Measurements from ENCODE around the gene CDH2. TPM values are rescaled to one million over a fixed set of nuclear protein-coding genes. Genes with fewer than 3 reads are reported as not detected.

Gene CDH2
- total RNA-seq, 1 experiment from 2014 or later: not detected

- DNase-seq (ENCODE audit: low spot score): no peak
Measured at GRCh38 chr18:27996801-27997272, 180.1 kb downstream of the CDH2 start.

- no peak for DNase-seq (ENCODE audit: low spot score)
Measured at GRCh38 chr18:27995770-27996502, 181.0 kb downstream of the CDH2 start.

GRCh38 chr18:27994571-27994970, 182.4 kb downstream of the CDH2 start:
- DNase-seq (ENCODE audit: low spot score): no peak

GRCh38 chr18:27991391-27991790, 185.5 kb downstream of the CDH2 start:
- no peak for DNase-seq (ENCODE audit: low spot score)

- no peak for DNase-seq (ENCODE audit: low spot score)
Measured at GRCh38 chr18:27985832-27986231, 191.1 kb downstream of the CDH2 start.

DNA sequence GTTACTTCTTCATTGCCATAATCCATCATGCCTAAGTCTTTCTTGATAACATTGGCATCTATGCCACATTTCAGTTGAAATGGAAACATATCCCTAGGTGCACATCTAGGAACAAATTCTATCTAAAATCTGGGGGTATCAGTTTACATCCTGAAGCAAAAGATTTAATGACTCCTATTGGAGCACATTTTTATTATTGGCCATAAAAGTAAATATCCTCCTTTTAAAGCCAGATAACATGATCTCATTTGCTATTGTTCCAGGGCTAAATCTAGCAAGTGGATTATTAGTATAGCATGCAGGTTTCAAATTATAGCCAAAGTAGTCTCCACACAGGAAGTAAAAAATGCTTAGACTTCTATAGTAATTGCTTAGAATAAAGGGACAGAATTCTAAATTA, 193.2 kb downstream of the CDH2 start:
- DNase-seq (ENCODE audit: low spot score): no peak

- no peak for DNase-seq (ENCODE audit: low spot score)
Measured at GRCh38 chr18:27976806-27977408, 200.0 kb downstream of the CDH2 start.

DNA sequence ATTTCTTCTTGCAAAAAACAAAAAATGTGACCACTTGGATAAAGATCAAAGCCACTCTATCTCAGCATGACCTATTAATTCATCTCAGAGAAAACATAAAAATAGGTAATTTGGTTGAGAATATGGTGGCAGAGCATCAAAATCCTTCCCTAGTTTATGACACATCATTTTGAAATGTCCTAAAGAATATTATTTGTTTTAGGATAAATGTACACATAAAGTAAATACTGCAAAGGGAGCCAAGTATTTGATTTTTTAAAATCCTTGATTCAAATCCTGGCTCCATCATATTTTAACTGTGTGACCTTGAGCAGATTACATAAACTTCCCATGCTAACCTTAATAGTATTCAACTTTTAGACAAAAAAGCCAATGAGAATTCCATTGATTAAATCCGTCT, 206.6 kb downstream of the CDH2 start:
- DNase-seq (ENCODE audit: low spot score): no peak

GRCh38 chr18:27969206-27969605, 207.7 kb downstream of the CDH2 start:
- DNase-seq (ENCODE audit: low spot score): no peak

GRCh38 chr18:27967913-27968824, 208.8 kb downstream of the CDH2 start:
- DNase-seq (ENCODE audit: low spot score): no peak

DNA sequence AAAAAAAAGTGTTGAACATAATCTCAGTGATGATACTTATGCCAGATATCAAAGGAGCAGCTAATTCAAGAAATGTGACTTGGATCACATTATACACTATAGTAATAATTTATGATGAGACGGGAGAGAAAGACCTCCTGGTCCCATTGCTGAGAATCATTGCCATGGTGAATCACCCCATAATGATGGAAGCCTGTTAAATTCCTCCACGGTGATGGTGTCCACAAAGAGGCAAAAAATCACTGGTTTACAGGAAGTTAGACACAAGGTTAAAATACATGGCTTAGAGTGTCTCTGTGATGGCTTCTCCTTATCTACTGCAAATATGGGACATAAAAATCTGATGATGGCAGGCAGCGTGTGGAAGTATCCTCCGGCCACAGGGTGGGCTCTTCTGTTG, 210.0 kb downstream of the CDH2 start:
- DNase-seq (ENCODE audit: low spot score): no peak

DNA sequence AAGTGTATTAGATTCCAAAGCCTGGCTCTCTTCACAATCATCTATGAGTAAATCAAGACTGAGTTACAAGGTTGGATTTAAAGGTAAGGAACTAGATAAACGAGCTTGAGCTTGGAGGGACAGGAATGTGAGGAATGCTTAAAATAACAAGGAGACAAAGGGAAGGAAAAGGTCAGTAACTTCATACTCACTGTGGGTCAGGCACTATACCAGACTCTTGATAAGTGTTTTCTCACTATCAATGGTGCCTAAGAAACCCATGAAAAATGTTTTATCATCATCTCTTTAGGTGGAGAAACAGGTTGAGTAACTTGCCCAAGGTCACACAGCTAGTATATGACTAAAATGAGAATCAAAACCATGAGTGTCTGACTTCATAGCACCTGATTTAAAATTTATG, 212.1 kb downstream of the CDH2 start:
- DNase-seq (ENCODE audit: low spot score): no peak

- no peak for DNase-seq (ENCODE audit: low spot score)
Measured at GRCh38 chr18:27959101-27959500, 217.8 kb downstream of the CDH2 start.

GRCh38 chr18:27956001-27956640, 220.8 kb downstream of the CDH2 start:
- no peak for DNase-seq (ENCODE audit: low spot score)

DNA sequence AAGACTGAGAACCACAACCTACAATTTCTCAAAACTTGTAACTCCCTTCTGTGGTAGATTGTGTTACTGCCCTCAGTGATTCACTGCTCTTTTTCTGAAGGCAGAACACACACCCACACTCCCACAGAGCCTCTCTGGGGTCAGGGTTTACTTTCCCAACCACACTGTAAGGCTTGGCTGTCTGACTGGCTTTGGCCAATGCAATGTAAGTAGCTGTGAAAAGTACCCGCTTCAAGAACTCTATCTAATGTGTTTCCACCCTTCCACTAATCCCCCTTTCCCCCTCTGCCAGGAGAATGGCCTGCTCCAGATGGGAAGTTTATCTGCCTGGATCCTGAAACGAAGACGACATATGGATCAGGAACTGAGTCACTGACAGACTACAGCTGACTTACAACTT, 222.7 kb downstream of the CDH2 start:
- DNase-seq (ENCODE audit: low spot score): no peak

GRCh38 chr18:27952741-27953140, 224.2 kb downstream of the CDH2 start:
- DNase-seq (ENCODE audit: low spot score): no peak

DNA sequence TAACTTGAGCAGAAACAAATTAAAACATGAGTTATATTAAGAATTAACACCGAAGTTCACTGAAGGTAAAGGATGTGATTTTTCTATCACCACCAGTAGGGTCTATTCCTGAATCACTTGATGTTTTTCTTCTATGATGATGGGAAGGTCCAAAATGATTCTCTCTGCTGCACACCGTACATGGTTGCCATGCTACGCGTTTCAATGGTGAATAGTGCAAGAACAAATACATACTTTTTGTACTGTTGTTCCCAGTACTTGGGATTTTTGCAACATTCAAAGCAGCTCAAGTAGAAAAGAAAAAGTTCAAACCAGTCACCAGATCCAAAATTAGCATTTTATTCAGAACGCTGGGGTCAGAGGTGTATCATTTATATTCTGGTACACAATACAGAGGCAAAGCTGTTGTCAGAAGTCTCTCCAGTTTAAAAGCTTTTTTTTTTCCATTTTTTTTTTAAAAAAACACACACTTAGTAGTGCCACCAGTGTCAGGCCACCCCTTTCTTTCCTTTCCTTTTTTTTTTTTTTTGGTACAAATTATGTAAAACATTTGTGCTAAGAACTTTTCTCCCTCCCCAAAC, 226.2 kb downstream of the CDH2 start:
- no peak for DNase-seq (ENCODE audit: low spot score)

DNA sequence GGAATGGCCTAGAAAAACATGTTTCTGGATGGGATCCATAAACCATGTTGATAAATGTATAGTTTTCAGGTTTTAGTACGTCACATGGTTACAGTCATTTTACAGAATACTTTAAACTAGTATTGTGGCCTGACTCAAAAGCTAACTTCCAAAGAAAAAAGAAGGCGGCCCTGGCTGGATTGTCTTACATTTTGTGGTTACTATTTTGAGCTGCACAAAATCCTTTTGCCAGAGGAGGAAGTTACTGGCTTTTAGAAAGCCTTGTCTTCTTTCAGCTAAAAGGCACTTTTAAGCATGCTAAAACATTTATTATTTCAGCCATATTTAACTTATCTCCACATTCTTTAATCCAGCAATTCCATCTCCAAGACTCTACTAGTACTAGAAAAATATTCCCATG, 227.9 kb downstream of the CDH2 start:
- DNase-seq (ENCODE audit: low spot score): no peak

DNA sequence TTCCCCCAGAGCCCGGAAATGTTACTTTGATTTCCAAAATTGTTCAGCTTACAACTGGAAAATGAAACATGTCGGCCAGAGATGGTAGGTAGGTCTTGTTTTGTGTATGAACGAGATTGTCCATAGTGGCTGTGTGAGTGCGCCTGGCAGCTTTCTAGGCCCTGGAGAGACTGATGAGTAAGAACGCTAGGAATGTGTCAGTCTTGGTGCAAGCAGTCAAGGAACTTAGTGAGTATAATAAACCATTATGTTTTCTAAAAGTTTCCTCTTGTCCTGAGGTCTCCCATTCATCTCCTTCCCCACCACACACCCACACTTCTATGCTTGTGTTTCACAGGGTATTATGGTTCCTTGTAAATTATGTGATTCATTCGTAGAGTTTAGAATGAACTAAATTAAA, 234.2 kb downstream of the CDH2 start:
- no peak for DNase-seq (ENCODE audit: low spot score)

GRCh38 chr18:27931535-27931934, 245.4 kb downstream of the CDH2 start:
- DNase-seq (ENCODE audit: low spot score): no peak

GRCh38 chr18:27922780-27923179, 254.2 kb downstream of the CDH2 start:
- no peak for DNase-seq (ENCODE audit: low spot score)

Data from HT-29 (cell line).